ENCODE measurements around the gene LMF1. TPM values are rescaled to one million over a fixed set of nuclear protein-coding genes. Genes with fewer than 3 reads are reported as not detected.

LMF1 gene
- total and polyA plus RNA-seq, 2 of the 8 experiments (the other 6 are each of a cell fraction or from before 2014, with no cell fraction given), result 3.5 to 9.1 TPM

- TF ChIP-seq, protein P1, sequence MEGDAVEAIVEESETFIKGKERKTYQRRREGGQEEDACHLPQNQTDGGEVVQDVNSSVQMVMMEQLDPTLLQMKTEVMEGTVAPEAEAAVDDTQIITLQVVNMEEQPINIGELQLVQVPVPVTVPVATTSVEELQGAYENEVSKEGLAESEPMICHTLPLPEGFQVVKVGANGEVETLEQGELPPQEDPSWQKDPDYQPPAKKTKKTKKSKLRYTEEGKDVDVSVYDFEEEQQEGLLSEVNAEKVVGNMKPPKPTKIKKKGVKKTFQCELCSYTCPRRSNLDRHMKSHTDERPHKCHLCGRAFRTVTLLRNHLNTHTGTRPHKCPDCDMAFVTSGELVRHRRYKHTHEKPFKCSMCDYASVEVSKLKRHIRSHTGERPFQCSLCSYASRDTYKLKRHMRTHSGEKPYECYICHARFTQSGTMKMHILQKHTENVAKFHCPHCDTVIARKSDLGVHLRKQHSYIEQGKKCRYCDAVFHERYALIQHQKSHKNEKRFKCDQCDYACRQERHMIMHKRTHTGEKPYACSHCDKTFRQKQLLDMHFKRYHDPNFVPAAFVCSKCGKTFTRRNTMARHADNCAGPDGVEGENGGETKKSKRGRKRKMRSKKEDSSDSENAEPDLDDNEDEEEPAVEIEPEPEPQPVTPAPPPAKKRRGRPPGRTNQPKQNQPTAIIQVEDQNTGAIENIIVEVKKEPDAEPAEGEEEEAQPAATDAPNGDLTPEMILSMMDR (IDR thresholded peaks at IDR 0.05; ENCODE audit: control extremely low read depth in 1 of 3, insufficient read depth in 1 of 3, low read depth in 1 of 3, low read length in 3 of 3), result no peak
- TF ChIP-seq CHD1 (IDR thresholded peaks at IDR 0.05; ENCODE audit: low read depth, low read length) (no peak), KDM5A (IDR thresholded peaks at IDR 0.05; ENCODE audit: low read length) (no peak)
Measured at GRCh38 chr16:906296-906695, 64.5 kb downstream of the LMF1 start (continued).

All from H1 (cell line).